B cell (primary cell): ENCODE results near the gene CCN5.

Experiments
- EZH2 ChIP-seq: IDR thresholded peaks from 2 replicates; pipeline ENCODE4 v1.6.1; 2012; ENCODE audit warnings: borderline replicate concordance, low read depth, mild to moderate bottlenecking, moderate library complexity, low read length; ENCODE audit not compliant: insufficient read depth, poor library complexity, severe bottlenecking
- TF ChIP-seq, protein P1 (sequence below): fragments of 200-600 bp; IDR thresholded peaks from one replicate; pipeline ENCODE4 v1.8.0; 2022; ENCODE audit warnings: antibody characterized with exemption, mild to moderate bottlenecking

DNA sequence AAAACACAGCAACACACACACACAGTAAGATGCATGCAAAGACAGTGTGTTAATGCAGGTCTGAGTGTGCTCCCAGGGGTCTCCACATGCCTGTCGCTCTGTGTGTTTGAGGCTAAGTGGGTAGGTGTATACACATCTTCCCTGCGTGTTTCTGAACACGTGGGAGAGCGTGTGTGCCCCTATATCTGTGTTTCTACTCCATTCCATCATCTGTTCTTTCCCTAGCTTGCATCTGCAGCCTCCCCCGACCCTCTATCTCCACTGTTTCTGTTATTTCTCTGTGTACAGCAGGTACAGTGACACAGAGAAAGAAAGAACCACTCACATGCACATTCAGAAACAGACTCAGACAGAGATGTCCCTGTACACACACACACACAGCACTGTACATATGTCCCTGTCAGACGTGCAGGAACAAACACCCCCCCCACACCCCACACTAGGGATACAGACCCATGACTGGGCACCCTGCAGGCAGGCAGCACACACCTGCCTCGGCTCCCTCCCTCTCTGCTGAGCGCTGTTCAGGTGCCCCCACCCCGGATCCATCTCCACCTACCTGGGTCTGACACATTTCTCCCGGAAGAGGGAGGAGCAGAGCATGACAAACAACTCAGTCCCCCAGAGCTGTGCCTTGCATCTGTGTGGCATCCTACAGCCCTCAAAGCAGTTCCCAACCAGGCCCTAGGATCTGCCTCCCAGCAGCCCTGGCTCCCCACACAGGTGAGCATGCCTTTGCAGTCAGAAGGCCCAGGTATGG is 58.1 kb downstream of the CCN5 start:
- TF ChIP-seq, protein P1, sequence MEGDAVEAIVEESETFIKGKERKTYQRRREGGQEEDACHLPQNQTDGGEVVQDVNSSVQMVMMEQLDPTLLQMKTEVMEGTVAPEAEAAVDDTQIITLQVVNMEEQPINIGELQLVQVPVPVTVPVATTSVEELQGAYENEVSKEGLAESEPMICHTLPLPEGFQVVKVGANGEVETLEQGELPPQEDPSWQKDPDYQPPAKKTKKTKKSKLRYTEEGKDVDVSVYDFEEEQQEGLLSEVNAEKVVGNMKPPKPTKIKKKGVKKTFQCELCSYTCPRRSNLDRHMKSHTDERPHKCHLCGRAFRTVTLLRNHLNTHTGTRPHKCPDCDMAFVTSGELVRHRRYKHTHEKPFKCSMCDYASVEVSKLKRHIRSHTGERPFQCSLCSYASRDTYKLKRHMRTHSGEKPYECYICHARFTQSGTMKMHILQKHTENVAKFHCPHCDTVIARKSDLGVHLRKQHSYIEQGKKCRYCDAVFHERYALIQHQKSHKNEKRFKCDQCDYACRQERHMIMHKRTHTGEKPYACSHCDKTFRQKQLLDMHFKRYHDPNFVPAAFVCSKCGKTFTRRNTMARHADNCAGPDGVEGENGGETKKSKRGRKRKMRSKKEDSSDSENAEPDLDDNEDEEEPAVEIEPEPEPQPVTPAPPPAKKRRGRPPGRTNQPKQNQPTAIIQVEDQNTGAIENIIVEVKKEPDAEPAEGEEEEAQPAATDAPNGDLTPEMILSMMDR, result no peak
- no peak for TF ChIP-seq EZH2
